CD4-positive, alpha-beta T cell treated with Interleukin-15 for 4 hours (primary cell): ENCODE data around the gene TMSB4Y.

ENCODE experiments used
- DNase-seq: peaks from one replicate; pipeline ENCODE4 v3.0.0-alpha.2; 2020; ENCODE audit warnings: low spot score

The TMSB4Y gene

DNA sequence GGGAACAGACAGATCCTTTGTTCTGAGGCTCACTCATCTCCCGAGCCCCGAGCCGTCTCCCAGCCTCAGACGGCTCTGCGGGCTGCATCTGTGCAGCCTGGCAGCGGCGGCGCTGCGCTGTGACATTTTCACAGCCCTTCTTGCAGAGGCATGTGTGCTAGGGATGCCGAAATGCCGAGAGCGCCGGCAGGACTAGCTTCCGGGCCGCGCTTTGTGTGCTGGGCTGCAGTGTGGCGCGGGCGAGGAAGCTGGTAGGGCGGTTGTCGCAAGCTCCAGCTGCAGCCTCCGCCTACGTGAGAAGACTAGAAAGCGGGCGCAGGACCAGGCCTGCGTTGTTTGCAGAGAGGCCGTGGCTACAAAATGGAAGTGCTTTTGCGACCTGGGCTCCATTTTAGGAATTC lies at the start of gene TMSB4Y:
TSS of gene TMSB4Y (plus strand) at position 332 of the 401 bp plus-strand sequence.
- DNase-seq = peak; percentile 75

DNA sequence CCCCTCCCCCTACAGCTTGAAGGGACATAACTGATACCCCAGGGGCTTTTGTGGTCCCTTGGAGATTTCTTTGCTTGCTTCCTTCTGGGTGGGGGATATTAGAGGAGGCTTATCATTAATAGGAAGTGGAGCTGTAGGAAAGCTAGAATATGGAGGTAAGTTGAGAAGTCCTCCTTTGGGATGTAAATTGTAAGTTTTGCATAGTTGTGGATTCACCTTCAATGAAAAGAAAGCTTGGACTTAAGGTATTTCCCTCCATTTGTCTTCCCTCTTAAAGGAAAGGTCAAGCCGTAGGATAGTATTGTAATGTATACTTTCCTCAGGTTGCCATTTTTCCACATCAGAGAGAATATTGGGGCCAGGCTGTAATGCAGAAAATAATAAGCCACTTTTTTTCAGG lies 39.5 kb upstream of the TMSB4Y start:
- DNase-seq = no peak

DNA sequence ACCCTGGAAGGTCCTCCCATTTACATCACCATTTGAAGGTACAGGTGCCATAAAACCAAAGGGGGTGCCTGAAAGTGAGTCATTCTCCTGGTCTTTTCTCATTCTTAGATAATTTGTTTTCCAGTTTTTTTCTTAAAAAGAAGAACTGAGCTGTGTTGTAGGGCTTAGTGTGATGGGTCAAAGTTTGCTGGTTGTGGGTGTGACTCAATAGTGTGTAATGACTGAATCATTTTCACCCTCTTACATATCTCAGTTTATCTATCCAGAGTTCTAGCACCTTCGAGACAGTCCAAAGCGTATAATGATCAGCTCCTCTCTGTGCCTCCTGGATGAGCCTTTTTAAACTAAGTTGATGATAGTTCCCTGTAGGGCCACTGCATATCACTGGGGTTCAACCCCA lies 32.6 kb upstream of the TMSB4Y start:
- no peak for DNase-seq

DNA sequence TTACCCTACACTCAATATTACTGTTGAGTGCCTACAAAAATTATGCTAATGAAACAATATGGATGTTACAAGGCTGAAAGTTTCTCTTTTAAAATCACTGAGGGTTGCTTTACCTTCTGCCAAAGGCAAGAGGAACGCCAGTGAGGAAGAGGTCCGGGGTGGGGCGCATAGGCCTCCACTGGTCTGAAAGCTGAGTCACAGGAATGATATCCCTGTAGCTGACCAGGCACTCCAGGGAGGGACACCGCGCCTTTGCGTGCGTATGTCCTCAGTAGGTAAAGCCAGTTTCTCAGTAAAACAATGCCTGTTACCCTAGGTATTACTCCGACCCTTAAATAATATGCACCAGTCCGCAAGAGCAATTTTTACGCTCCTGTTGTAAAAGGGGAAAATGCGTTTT lies 1.4 kb upstream of the TMSB4Y start:
- DNase-seq = no peak

DNA sequence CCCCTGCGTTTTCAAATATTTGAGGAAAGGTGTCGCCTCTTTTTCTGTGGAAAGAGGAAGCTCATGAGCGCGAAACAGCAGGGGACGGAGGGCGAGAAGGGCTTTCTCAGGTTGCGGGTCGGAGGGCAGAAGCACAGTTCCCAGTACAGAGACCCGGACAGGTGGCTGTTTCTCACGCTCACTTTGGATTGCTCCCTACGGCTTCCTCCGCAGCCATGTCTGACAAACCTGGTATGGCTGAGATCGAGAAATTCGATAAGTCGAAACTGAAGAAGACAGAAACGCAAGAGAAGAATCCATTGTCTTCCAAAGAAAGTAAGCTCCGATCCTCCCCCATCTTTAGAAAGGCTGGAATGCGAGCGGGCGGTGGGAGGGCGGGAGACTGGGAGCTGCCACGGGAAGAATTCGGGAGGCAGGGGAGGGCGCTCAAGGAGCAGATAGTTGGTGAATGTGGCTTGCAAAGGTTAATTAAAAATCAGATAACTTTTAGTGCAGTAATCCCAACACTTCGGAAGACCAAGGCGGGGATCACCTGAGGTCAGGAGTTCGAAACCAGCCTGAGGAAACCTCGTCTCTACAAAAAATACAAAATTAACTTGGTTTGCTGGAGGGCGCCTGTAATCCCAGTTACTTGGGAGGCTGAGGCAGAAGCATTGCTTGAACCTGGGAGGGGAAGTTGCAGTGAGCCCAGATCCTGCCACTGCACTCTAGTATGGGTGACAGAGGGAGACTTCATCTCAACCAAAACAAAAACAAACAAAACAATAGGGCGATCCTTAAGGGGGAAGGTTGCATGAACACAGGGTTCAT lies 627 bp downstream of the TMSB4Y start:
- no peak for DNase-seq

DNA sequence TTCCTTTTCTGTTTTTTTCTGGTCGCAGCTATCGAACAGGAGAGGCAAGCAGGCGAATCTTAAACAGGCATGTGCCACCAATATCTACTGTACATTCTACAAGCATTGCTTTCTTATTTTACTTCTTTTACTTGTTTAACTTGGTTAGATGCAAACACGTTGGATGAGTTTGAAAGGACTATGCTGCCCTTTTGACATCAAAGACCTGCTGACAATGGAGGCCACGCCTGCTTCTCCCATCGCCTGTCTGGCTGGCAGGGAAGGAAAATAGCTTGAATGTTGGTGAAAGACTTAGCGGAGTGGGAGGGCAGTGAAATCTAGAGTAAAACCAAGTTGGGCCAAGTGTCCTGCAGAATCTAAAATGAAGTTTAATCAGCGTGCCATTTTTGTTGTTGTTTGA lies 1.5 kb downstream of the TMSB4Y start:
- DNase-seq = no peak

DNA sequence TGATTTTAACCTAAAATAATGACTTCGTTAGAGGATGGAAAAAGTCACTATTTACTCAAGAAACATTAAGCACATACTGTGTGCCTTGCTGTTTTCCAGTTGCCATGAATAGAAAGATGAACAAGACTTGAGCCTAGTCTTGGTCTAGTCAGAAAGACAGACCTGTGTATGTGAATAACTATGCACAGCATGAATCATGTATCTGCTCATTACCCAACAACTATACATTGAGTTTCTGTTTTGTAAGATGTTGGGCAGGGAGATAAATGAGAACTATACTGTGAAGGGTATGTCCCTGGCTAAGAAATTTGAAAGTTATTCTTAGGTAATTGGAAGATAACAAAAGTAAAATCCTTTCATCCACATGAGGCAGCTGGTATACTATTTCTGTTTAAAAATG lies 4.3 kb downstream of the TMSB4Y start:
- no peak for DNase-seq

DNA sequence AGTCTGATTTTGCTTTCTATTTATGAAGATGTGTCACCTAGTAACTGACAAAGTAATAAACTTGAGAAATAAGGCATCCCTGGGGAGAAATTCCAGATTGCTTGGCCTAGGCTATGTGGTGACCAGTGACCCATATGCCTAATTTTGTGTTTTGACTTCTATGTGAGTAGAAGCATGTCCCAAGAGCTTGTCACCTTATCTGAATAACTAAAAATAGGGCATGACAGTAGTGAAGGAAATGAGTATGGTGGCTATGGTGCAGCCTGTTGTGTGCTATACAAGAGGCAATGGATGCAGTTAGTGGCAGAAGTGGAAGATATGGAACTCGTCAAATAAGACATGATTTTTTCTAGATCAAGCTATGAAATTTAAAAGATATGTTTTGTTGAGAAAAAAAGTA lies 15.3 kb downstream of the TMSB4Y start:
- no peak for DNase-seq

DNA sequence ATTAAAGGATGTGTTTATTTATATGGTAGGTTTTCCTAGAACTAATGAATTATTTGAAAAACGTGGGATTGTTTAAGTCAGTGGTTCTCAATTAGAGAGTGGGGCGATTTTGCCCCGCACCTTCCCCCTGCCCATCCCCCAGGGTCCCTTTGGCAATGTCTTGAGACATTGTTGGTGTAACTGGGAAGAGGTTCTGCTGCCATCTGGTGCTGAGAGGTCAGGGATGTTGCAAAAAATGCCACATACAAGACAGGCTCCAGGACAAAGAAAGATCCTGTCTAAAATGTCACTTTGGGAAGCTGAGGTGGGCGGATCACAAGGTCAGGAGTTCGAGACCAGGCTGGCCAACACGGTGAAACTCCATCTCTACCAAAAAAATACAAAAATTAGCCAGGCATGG lies 25.8 kb downstream of the TMSB4Y start:
- DNase-seq = no peak

DNA sequence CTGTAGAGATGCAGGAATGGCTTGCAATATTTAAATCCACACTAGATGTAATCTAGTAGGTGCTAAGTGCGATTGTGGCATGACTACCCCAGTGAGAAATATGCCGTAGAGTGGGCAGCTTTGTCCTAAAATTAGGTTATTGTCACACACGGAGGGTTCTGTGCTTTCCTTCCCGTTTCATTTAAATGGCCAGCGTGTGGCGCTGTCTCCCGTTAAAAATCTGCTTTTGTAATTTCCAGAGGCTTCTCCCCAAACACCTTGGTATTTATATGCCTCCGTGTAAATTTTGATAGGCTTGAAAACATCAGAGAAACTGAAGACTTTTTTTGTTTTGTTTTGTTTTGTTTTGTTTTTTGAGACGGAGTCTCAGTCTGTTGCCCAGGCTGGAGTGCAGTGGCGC lies 34.9 kb downstream of the TMSB4Y start:
- DNase-seq = peak; percentile 30

DNA sequence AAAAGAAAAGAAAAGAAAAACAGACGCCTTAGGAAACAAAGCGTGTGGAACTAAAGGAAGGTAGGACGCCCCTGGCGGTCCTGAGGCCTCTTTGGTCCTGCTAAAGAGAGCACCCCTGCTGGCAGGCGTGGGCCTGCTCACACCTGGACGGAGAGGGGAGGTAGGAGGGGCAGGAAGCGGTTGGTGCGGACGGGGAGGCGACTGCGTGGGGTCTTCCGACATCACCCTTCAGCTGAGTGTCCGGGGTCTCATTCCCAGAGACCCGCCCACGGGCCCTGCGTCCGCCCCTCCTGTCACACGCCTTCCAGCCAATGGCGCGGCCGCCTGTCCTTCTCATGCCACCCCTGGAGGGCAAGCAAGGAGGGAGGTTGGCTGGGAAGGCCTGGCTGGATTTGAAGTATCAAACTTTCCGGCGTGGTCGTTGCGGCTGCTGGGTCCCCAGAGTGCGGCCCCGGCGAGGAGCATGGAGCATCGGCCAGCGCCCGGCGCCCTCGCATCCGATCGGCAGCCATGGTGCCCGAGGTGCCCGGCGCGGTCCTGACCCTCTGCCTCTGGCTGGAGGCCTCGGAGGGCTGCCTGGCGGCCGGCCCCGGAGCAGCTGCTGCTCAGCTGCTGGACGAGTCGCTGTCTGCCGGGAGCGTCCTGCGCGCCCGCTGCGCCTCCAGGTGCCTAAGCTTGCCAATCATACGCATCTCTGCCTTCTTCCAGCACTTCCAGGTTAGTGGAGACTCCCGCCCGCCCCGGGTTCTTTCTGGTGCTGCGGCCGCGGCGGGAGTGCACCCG lies 47.8 kb downstream of the TMSB4Y start:
- DNase-seq = peak; percentile 38

DNA sequence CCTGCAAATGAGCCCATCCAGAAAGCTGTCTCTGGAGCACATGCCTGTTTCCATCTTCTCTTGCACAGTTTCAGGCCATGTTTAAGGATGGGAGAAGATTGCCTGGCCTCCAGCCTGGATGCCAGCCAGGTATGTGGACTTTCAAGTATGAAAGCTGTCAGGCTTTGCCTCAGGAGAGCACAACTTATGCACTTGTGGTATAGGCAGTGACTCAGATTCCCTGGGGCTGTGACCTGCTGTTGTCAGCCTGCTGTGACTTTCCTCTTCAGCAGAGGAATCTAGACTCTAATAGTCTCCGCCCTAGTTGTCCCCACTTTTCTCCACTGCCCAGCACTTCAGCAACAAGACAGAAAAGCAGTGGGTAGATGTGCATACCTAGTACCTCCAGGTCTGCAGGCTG lies 51.0 kb downstream of the TMSB4Y start:
- DNase-seq = no peak
